Measurements from ENCODE around the gene PABPN1. TPM values are rescaled to one million over a fixed set of nuclear protein-coding genes. Genes with fewer than 3 reads are reported as not detected.

Gene PABPN1
- total and polyA plus RNA-seq, 2 of the 13 experiments (the other 11 are each of a cell fraction or from before 2014, with no cell fraction given) = 233 to 524 TPM

- peak in 1 of 2 experiments; percentile 93; a peak in 2 of 4 replicates for TF ChIP-seq POLR2A (IDR thresholded peaks at IDR 0.05; ENCODE audit: insufficient read depth in 1 of 2, low read depth in 2 of 2, low read length in 2 of 2)
- TF ChIP-seq MAF1 (CRISPR knock-in tag; IDR thresholded peaks at IDR 0.05; ENCODE audit: borderline replicate concordance) = peak; percentile 79
- TF ChIP-seq GATAD2A (CRISPR knock-in tag; IDR thresholded peaks at IDR 0.05) = peak; percentile 77
- TF ChIP-seq ZFP90 (CRISPR knock-in tag; IDR thresholded peaks at IDR 0.05; ENCODE audit: borderline replicate concordance) = peak; percentile 91
- no peak; the same call in 1 of the 2 replicates for TF ChIP-seq DZIP1 (CRISPR knock-in tag; IDR thresholded peaks at IDR 0.05)
- peak; percentile 90 for TF ChIP-seq ZNF724P (CRISPR knock-in tag; IDR thresholded peaks at IDR 0.05; ENCODE audit: borderline replicate concordance)
- TF ChIP-seq TSC22D2 (CRISPR knock-in tag; IDR thresholded peaks at IDR 0.05; ENCODE audit: borderline replicate concordance) = peak; percentile 20
- TF ChIP-seq ZNF552 (CRISPR knock-in tag; IDR thresholded peaks at IDR 0.05; ENCODE audit: borderline replicate concordance) = peak; percentile 62; the same call in 1 of the 2 replicates
- TF ChIP-seq KMT2A (CRISPR knock-in tag; IDR thresholded peaks at IDR 0.05) = peak; percentile 80
- TF ChIP-seq HBP1 (CRISPR knock-in tag; IDR thresholded peaks at IDR 0.05; ENCODE audit: low read depth) = peak; percentile 90
- peak; percentile 92 for TF ChIP-seq KLF12 (CRISPR knock-in tag; IDR thresholded peaks at IDR 0.05; ENCODE audit: borderline replicate concordance)
- peak; percentile 40 for TF ChIP-seq ZNF607 (CRISPR knock-in tag; IDR thresholded peaks at IDR 0.05; ENCODE audit: borderline replicate concordance)
- no peak for TF ChIP-seq HOXA9 (CRISPR knock-in tag; IDR thresholded peaks at IDR 0.05; ENCODE audit: borderline replicate concordance)
- peak; percentile 80; the same call in 1 of the 2 replicates for TF ChIP-seq ZBTB20 (CRISPR knock-in tag; IDR thresholded peaks at IDR 0.05; ENCODE audit: borderline replicate concordance, low read depth)
- TF ChIP-seq CAMTA2 (CRISPR knock-in tag; IDR thresholded peaks at IDR 0.05; ENCODE audit: borderline replicate concordance) = peak; percentile 99
- no peak for TF ChIP-seq ZHX1 (CRISPR knock-in tag; IDR thresholded peaks at IDR 0.05; ENCODE audit: low read depth)
- no peak for TF ChIP-seq HNRNPUL1 (IDR thresholded peaks at IDR 0.05; ENCODE audit: low read depth, low read length)
- no peak for TF ChIP-seq ZNF672 (CRISPR knock-in tag; IDR thresholded peaks at IDR 0.05)
- no peak for TF ChIP-seq PAF1 (CRISPR knock-in tag; IDR thresholded peaks at IDR 0.05)
- TF ChIP-seq PBX3 (CRISPR knock-in tag; IDR thresholded peaks at IDR 0.05; ENCODE audit: borderline replicate concordance) = no peak; the same call in 1 of the 2 replicates
- TF ChIP-seq NFRKB (IDR thresholded peaks at IDR 0.05) = no peak
Observed at GRCh38 chr14:23286020-23286901, 35.0 kb upstream of the PABPN1 start, which contains the start of gene HOMEZ (continued).
